Body of pancreas (tissue), 4 donors: ENCODE results near the gene DLG2.

Experiments used
- POLR2A ChIP-seq, 3 donors: fragments of 450-650 bp; IDR thresholded peaks; one replicate each; pipeline ENCODE4 v1.6.1; 2016; ENCODE audit warnings: antibody characterized with exemption in 3 of 3, mild to moderate bottlenecking in 2 of 3
- TF ChIP-seq, protein P1 (sequence below), 7 experiments: fragments of 450-650 bp in 4 of 7; fragments of 200-600 bp in 3 of 7; sonication (generic) in 3 of 7; IDR thresholded peaks; one replicate each; pipeline ENCODE4 v1.5.1; 2016 to 2019; ENCODE audit warnings: antibody characterized with exemption in 7 of 7

DNA sequence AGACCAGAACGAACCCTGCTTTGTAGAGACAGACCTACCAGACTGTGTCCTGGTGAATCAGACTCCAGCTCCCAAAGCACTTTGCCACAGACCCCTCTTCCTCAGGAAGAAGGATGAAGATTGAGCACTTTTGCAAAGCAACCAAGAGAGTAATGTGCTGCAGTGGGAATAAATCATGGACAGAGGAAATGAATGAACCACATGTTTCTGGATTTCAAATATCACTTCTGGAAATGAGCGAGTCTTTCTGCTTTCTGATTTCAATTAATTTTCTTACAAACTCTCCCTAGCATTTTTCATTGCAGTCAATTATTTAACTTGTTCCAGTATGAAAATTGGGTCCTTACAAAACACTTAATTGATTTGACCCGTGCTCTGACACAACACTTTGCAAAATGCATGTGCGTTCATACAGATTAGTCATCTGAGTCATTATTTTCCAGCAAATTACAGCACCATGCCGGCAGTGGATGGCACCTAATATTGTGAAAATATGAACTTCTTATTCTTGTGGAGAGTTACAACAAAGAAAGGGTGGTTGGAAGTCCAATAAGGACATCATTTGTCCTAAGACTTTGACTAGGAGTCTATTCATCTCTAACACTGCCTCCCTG, 2025.1 kb downstream of the DLG2 start:
- TF ChIP-seq, protein P1, sequence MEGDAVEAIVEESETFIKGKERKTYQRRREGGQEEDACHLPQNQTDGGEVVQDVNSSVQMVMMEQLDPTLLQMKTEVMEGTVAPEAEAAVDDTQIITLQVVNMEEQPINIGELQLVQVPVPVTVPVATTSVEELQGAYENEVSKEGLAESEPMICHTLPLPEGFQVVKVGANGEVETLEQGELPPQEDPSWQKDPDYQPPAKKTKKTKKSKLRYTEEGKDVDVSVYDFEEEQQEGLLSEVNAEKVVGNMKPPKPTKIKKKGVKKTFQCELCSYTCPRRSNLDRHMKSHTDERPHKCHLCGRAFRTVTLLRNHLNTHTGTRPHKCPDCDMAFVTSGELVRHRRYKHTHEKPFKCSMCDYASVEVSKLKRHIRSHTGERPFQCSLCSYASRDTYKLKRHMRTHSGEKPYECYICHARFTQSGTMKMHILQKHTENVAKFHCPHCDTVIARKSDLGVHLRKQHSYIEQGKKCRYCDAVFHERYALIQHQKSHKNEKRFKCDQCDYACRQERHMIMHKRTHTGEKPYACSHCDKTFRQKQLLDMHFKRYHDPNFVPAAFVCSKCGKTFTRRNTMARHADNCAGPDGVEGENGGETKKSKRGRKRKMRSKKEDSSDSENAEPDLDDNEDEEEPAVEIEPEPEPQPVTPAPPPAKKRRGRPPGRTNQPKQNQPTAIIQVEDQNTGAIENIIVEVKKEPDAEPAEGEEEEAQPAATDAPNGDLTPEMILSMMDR (IDR thresholded peaks at IDR 0.05): no peak
- no peak for TF ChIP-seq POLR2A (IDR thresholded peaks at IDR 0.05)
